CD14-positive monocyte (primary cell): ENCODE measurements around the gene RBL2. TPM values are rescaled to one million over a fixed set of nuclear protein-coding genes. Genes with fewer than 3 reads are reported as not detected.
"Not testable (repeated sequence)": the region's sequence is repeated elsewhere in the genome, so short reads cannot be mapped to it uniquely, and the experiment has no call there.

Experiments
- DNase-seq, 3 donors: peaks; one replicate each; pipeline ENCODE4 v3.0.0-alpha.2; 2011 to 2022
- H2AFZ ChIP-seq: 2 replicates; pipeline ENCODE4 v1.6.0; 2012; ENCODE audit warnings: mild to moderate bottlenecking, low read depth, low read length, inconsistent platforms; ENCODE audit not compliant: insufficient read depth, poor library complexity, severe bottlenecking
- H3K27ac ChIP-seq, 2 donors: 1 replicate in 1 of 2; 2 replicates in 1 of 2; pipeline ENCODE4 v1.5.1; 2012 to 2013; ENCODE audit warnings: low read length in 2 of 2, control low read depth in 1 of 2, inconsistent platforms in 1 of 2, low read depth in 1 of 2, mild to moderate bottlenecking in 1 of 2
- H3K27me3 ChIP-seq, 2 donors: one replicate each; pipeline versions ENCODE4 v1.6.0 to v1.6.1; 2011 to 2013; ENCODE audit warnings: low read length in 2 of 2; ENCODE audit not compliant: control insufficient read depth in 2 of 2, insufficient read depth in 2 of 2
- H3K36me3 ChIP-seq, 2 donors: replicated peaks in 1 of 2; 1 replicate in 1 of 2; 2 replicates in 1 of 2; pipeline versions ENCODE4 v1.5.1 to v1.6.1; 2012 to 2013; ENCODE audit warnings: low read length in 2 of 2, control low read depth in 1 of 2, inconsistent platforms in 1 of 2, mild to moderate bottlenecking in 1 of 2; ENCODE audit not compliant: insufficient read depth in 2 of 2, control insufficient read depth in 1 of 2
- H3K4me1 ChIP-seq, 2 donors: 1 replicate in 1 of 2; 2 replicates in 1 of 2; pipeline versions ENCODE4 v1.5.1 to v1.6.1; 2012 to 2013; ENCODE audit warnings: low read length in 2 of 2, control low read depth in 1 of 2, inconsistent platforms in 1 of 2, mild to moderate bottlenecking in 1 of 2, moderate library complexity in 1 of 2; ENCODE audit not compliant: insufficient read depth in 2 of 2, control insufficient read depth in 1 of 2
- H3K4me2 ChIP-seq: replicated peaks from 2 replicates; pipeline ENCODE3; 2012; ENCODE audit warnings: low read length, moderate library complexity, mild to moderate bottlenecking; ENCODE audit not compliant: poor library complexity, severe bottlenecking; ENCODE audit errors: extremely low read depth
- H3K4me3 ChIP-seq, 3 experiments: fragments of 200-600 bp in 1 of 3; sonication (generic) in 1 of 3; replicated peaks in 1 of 3; 1 replicate in 2 of 3; 2 replicates in 1 of 3; pipeline ENCODE4 v1.5.1; 2011 to 2013; ENCODE audit warnings: low read length in 3 of 3, mild to moderate bottlenecking in 3 of 3, control low read depth in 2 of 3, low read depth in 2 of 3, inconsistent platforms in 1 of 3, moderate library complexity in 1 of 3
- H3K79me2 ChIP-seq: 2 replicates; pipeline ENCODE4 v1.6.0; 2012; ENCODE audit warnings: mild to moderate bottlenecking, control low read depth, inconsistent platforms, low read length, moderate library complexity; ENCODE audit not compliant: insufficient read depth
- H3K9ac ChIP-seq: 2 replicates; pipeline ENCODE4 v1.6.0; 2017; ENCODE audit warnings: low read length, mild to moderate bottlenecking; ENCODE audit not compliant: insufficient read depth, poor library complexity, severe bottlenecking
- H3K9me3 ChIP-seq, 2 donors: replicated peaks in 1 of 2; 1 replicate in 1 of 2; 2 replicates in 1 of 2; pipeline versions ENCODE4 v1.5.1 to v1.6.1; 2012 to 2013; ENCODE audit warnings: low read length in 2 of 2, control low read depth in 1 of 2; ENCODE audit not compliant: control insufficient read depth in 1 of 2, insufficient read depth in 1 of 2
- H4K20me1 ChIP-seq: 2 replicates; pipeline ENCODE4 v1.6.0; 2012; ENCODE audit warnings: mild to moderate bottlenecking, low read length, control low read depth, moderate library complexity; ENCODE audit not compliant: insufficient read depth
- H3K27ac Mint-ChIP-seq, 7 donors: one replicate each; pipeline ENCODE4 v1.8.0; 2020; ENCODE audit warnings: mild to moderate bottlenecking in 7 of 7, mixed read lengths in 7 of 7, moderate library complexity in 6 of 7, inconsistent platforms in 2 of 7
- H3K27me3 Mint-ChIP-seq, 3 donors: one replicate each; pipeline ENCODE4 v1.8.0; 2021 to 2022; ENCODE audit warnings: low read depth in 3 of 3, mild to moderate bottlenecking in 3 of 3, mixed read lengths in 3 of 3, moderate library complexity in 3 of 3, inconsistent platforms in 1 of 3
- H3K36me3 Mint-ChIP-seq, 2 donors: one replicate each; pipeline ENCODE4 v1.8.0; 2020; ENCODE audit warnings: mixed read lengths in 2 of 2, inconsistent platforms in 1 of 2, mild to moderate bottlenecking in 1 of 2
- H3K4me1 Mint-ChIP-seq: one replicate; pipeline ENCODE4 v1.8.0; 2020; ENCODE audit warnings: mild to moderate bottlenecking, mixed read lengths
- H3K4me3 Mint-ChIP-seq, 2 donors: one replicate each; pipeline ENCODE4 v1.8.0; 2020; ENCODE audit warnings: mild to moderate bottlenecking in 2 of 2, mixed read lengths in 2 of 2, moderate library complexity in 1 of 2
- H3K9me3 Mint-ChIP-seq, 7 donors: one replicate each; pipeline ENCODE4 v1.8.0; 2020 to 2022; ENCODE audit warnings: mixed read lengths in 7 of 7, mild to moderate bottlenecking in 6 of 7, moderate library complexity in 6 of 7, inconsistent platforms in 2 of 7
- WGBS: methylation state at CpG from one replicate; pipeline ENCODE4 v1.1.5; 2013; ENCODE audit warnings: missing lambda C conversion rate; ENCODE audit not compliant: insufficient coverage; 5-methylcytosine and 5-hydroxymethylcytosine counted together
- intact Hi-C, 2 donors: fragments of 100-400 bp; cut with micrococcal nuclease; formaldehyde crosslinking; loops; one replicate each; pipeline versions ENCODE4 v1.15.0 to v1.15.1; 2023
- polyA plus RNA-seq, 3 donors: library from polyadenylated mRNA; depleted of rRNA in 1 of 3; unstranded in 2 of 3; stranded (reverse) in 1 of 3; fragments of 300-500 nt in 2 of 3; fragments of >200 nt in 1 of 3; fragmentation: Illumina TruSeq in 2 of 3; gene quantifications; 1 replicate in 2 of 3; 2 replicates in 1 of 3; pipeline ENCODE4 v1.2.3, GENCODE V29; 2012 to 2021
- TF ChIP-seq, protein P1 (sequence below): fragments of 200-600 bp; IDR thresholded peaks from one replicate; pipeline ENCODE4 v1.8.0; 2022; ENCODE audit warnings: antibody characterized with exemption, mild to moderate bottlenecking

RBL2 gene
- polyA plus RNA-seq, 3 donors: 54.3 to 104 (median 77.7) TPM

DNA sequence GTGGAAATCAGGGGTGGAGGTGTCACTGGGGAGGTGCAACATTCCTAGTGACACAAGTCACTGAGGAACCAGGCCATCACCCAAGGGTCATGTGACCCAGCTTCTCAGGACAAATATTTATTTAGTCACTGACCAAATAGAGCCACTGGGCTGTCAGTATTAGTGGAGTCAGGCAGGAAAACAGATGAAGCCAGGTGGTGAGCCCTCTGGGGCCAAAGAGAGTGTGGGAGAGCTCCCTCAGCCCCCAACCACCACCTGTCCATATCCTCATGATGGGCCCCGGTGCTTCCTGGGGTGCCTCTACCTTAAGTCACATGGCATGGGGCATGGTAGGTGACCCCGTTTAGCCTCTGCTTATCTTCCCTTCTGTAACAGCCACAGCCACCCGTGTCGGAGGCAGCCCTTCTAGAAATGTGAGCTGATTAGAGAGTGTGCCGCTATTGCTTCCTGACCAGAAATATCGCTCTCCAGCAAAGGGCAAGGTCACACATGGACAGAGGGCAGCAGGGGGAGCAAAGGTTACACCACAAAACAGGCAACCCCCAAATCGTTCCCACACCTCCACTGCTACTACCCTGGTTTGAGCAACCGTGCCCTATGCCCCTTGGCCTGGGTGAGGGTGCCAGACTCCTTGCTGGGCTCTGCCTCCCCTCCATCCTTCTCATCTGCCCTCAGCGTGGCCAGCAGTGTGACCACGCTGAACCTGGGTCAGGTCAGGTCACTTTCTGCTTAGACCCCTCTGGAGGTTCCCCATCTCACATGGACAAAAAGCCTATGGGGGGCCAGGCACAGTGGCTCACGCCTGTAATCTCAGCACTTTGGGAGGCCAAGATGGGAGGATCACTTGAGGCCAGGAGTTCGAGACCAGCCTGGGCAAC lies 77.4 kb downstream of the RBL2 start:
- Mint-ChIP-seq H3K27ac (peak overlapping the region in 3 of 7 donors; percentile 14 to 57 (median 32)), H3K4me1 (peaks cover 7% of the 10 kb centered on the region)
- intact Hi-C loops: no loop called here

DNA sequence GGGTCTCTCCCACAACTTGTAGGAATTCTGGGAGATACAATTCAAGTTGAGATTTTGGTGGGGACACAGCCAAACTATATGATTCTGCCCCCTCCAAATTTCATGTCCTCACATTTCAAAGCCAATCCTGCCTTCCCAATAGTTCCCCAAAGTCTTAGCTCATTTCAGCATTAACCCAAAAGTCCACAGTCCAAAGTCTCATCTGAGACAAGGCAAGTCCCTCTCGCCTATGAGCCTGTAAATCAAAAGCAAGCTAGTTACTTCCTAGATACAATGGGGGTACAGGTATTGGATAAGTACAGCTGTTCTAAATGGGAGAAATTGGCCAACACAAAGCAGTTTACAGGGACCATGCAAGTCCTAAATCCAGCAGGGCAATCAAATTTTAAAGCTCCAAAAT lies 78.5 kb downstream of the RBL2 start:
- DNase-seq, intact Hi-C loops, H3K4me3 ChIP-seq, H3K4me2 ChIP-seq, H3K36me3 ChIP-seq, H3K4me3 Mint-ChIP-seq, H3K27ac ChIP-seq, H3K9ac ChIP-seq, H4K20me1 ChIP-seq, H3K9me3 ChIP-seq, H3K27ac Mint-ChIP-seq, H3K79me2 ChIP-seq, H2AFZ ChIP-seq, H3K36me3 Mint-ChIP-seq: not testable (repeated sequence)
- Histone ChIP-seq H3K27me3 (peaks cover 2 to 11% of the 10 kb centered on the region in 2 donors), H3K4me1 (peaks cover 3 to 11% of the 10 kb centered on the region in 2 donors)
- peaks cover 0 to 22% (median 15%) of the 10 kb centered on the region in 7 donors for H3K9me3 Mint-ChIP-seq
- H3K27me3 Mint-ChIP-seq: peaks cover 18 to 39% (median 28%) of the 10 kb centered on the region in 3 donors
- no CpG with 5 or more reads among the region's 1 CpG for WGBS
- H3K4me1 Mint-ChIP-seq: peaks cover 12% of the 10 kb centered on the region

More for the DNA sequence above, 77.4 kb downstream of the RBL2 start:
- H3K27me3 ChIP-seq: peaks cover 0 to 2% of the 10 kb centered on the region in 2 donors
- no peak overlapping the region for H2AFZ ChIP-seq
- H3K9me3 ChIP-seq: no peaks in the 10 kb centered on the region
- Mint-ChIP-seq H3K9me3 (peaks cover 0 to 22% (median 15%) of the 10 kb centered on the region in 7 donors), H3K36me3 (no peaks in the 10 kb centered on the region), H3K27me3 (peaks cover 15 to 29% (median 23%) of the 10 kb centered on the region in 3 donors), H3K4me3 (no peak overlapping the region)
- H3K27ac ChIP-seq: no peak overlapping the region
- H3K4me3 ChIP-seq: no peak overlapping the region
- H3K36me3 ChIP-seq: no peaks in the 10 kb centered on the region
- no peak overlapping the region for H3K4me2 ChIP-seq
- no peaks in the 10 kb centered on the region for H4K20me1 ChIP-seq
- WGBS: 94% methylated on average over 4 of the region's 12 CpGs
- no peak for DNase-seq
- H3K79me2 ChIP-seq: no peaks in the 10 kb centered on the region
- TF ChIP-seq, protein P1, sequence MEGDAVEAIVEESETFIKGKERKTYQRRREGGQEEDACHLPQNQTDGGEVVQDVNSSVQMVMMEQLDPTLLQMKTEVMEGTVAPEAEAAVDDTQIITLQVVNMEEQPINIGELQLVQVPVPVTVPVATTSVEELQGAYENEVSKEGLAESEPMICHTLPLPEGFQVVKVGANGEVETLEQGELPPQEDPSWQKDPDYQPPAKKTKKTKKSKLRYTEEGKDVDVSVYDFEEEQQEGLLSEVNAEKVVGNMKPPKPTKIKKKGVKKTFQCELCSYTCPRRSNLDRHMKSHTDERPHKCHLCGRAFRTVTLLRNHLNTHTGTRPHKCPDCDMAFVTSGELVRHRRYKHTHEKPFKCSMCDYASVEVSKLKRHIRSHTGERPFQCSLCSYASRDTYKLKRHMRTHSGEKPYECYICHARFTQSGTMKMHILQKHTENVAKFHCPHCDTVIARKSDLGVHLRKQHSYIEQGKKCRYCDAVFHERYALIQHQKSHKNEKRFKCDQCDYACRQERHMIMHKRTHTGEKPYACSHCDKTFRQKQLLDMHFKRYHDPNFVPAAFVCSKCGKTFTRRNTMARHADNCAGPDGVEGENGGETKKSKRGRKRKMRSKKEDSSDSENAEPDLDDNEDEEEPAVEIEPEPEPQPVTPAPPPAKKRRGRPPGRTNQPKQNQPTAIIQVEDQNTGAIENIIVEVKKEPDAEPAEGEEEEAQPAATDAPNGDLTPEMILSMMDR: no peak
- peaks cover 0 to 5% of the 10 kb centered on the region in 2 donors for H3K4me1 ChIP-seq
- H3K9ac ChIP-seq: no peak overlapping the region
